ENCODE data around the gene OSBPL6.

GRCh38 chr2:178188466-178188865 is 5.8 kb upstream of the OSBPL6 start:
- TF ChIP-seq CTCF (IDR thresholded peaks at IDR 0.05) (no peak), POLR2AphosphoS5 (IDR thresholded peaks at IDR 0.05; ENCODE audit: low read depth, low read length) (no peak)
- TF ChIP-seq, protein P1, sequence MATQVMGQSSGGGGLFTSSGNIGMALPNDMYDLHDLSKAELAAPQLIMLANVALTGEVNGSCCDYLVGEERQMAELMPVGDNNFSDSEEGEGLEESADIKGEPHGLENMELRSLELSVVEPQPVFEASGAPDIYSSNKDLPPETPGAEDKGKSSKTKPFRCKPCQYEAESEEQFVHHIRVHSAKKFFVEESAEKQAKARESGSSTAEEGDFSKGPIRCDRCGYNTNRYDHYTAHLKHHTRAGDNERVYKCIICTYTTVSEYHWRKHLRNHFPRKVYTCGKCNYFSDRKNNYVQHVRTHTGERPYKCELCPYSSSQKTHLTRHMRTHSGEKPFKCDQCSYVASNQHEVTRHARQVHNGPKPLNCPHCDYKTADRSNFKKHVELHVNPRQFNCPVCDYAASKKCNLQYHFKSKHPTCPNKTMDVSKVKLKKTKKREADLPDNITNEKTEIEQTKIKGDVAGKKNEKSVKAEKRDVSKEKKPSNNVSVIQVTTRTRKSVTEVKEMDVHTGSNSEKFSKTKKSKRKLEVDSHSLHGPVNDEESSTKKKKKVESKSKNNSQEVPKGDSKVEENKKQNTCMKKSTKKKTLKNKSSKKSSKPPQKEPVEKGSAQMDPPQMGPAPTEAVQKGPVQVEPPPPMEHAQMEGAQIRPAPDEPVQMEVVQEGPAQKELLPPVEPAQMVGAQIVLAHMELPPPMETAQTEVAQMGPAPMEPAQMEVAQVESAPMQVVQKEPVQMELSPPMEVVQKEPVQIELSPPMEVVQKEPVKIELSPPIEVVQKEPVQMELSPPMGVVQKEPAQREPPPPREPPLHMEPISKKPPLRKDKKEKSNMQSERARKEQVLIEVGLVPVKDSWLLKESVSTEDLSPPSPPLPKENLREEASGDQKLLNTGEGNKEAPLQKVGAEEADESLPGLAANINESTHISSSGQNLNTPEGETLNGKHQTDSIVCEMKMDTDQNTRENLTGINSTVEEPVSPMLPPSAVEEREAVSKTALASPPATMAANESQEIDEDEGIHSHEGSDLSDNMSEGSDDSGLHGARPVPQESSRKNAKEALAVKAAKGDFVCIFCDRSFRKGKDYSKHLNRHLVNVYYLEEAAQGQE (IDR thresholded peaks at IDR 0.05; ENCODE audit: insufficient read depth in 1 of 2, low read depth in 2 of 2, low read length in 1 of 2): no peak

All from Panc1 (cell line).